ENCODE results near the gene RARA.
"Not testable (repeated sequence)": the region's sequence is repeated elsewhere in the genome, so short reads cannot be mapped to it uniquely, and the experiment has no call there.

RARA gene

GRCh38 chr17:40358323-40359038 is 49.5 kb downstream of the RARA start:
- DNase-seq, result peak; percentile 78

GRCh38 chr17:40360091-40360490 is 51.1 kb downstream of the RARA start:
- DNase-seq, result no peak

GRCh38 chr17:40361063-40361924 is 52.3 kb downstream of the RARA start:
- DNase-seq, result no peak

GRCh38 chr17:40361925-40362695 is 53.1 kb downstream of the RARA start:
- no peak for DNase-seq

- DNase-seq, result peak; percentile 71
Measured at GRCh38 chr17:40362696-40363110, 53.7 kb downstream of the RARA start.

- no peak for DNase-seq
Measured at GRCh38 chr17:40363111-40363827, 54.3 kb downstream of the RARA start.

GRCh38 chr17:40364121-40364861 is 55.3 kb downstream of the RARA start, which contains the start of gene GJD3:
Gene GJD3 (minus strand): TSS chr17:40364737. CDS start chr17:40363815, 922 bp downstream.
- DNase-seq, result no peak

GRCh38 chr17:40364906-40365305 is 55.9 kb downstream of the RARA start:
- no peak for DNase-seq

- no peak for DNase-seq
Measured at GRCh38 chr17:40366076-40366860, 57.3 kb downstream of the RARA start.

- no peak for DNase-seq
Measured at GRCh38 chr17:40366861-40367518, 58.0 kb downstream of the RARA start.

GRCh38 chr17:40367728-40368127 is 58.7 kb downstream of the RARA start:
- DNase-seq, result not testable (repeated sequence)

- no peak for DNase-seq
Measured at GRCh38 chr17:40369923-40370322, 60.9 kb downstream of the RARA start.

- no peak for DNase-seq
Measured at GRCh38 chr17:40371261-40371929, 62.4 kb downstream of the RARA start.

- no peak for DNase-seq
Measured at GRCh38 chr17:40372031-40372430, 63.1 kb downstream of the RARA start.

- DNase-seq, result not testable (repeated sequence)
Measured at GRCh38 chr17:40372644-40373043, 63.7 kb downstream of the RARA start.

- peak; percentile 72 for DNase-seq
Measured at GRCh38 chr17:40373324-40373723, 64.3 kb downstream of the RARA start.

- no peak for DNase-seq
Measured at GRCh38 chr17:40373999-40374398, 65.0 kb downstream of the RARA start.

- DNase-seq, result no peak
Measured at GRCh38 chr17:40374821-40375498, 66.0 kb downstream of the RARA start.

- not testable (repeated sequence) for DNase-seq
Measured at GRCh38 chr17:40375786-40376185, 66.8 kb downstream of the RARA start.

Data from fibroblast of skin of scalp (primary cell).